ENCODE measurements around the gene PSMD11.

DNA sequence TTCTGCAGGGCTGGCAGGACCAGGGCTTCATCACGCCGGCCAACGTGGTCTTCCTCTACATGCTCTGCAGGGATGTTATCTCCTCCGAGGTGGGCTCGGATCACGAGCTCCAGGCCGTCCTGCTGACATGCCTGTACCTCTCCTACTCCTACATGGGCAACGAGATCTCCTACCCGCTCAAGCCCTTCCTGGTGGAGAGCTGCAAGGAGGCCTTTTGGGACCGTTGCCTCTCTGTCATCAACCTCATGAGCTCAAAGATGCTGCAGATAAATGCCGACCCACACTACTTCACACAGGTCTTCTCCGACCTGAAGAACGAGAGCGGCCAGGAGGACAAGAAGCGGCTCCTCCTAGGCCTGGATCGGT is 43.9 kb downstream of the PSMD11 start:
- TF ChIP-seq SUZ12 (IDR thresholded peaks at IDR 0.05; ENCODE audit: extremely low read depth, insufficient read depth, insufficient read length) (no peak), ZNF274 (IDR thresholded peaks at IDR 0.05; ENCODE audit: low read depth, low read length) (no peak), YY1 (IDR thresholded peaks at IDR 0.05; ENCODE audit: insufficient read depth, insufficient read length) (no peak)

Data from NT2/D1 (cell line).